ENCODE data around the gene NPAT.
"Not testable (repeated sequence)": the region's sequence is repeated elsewhere in the genome, so short reads cannot be mapped to it uniquely, and the experiment has no call there.

The NPAT gene

DNA sequence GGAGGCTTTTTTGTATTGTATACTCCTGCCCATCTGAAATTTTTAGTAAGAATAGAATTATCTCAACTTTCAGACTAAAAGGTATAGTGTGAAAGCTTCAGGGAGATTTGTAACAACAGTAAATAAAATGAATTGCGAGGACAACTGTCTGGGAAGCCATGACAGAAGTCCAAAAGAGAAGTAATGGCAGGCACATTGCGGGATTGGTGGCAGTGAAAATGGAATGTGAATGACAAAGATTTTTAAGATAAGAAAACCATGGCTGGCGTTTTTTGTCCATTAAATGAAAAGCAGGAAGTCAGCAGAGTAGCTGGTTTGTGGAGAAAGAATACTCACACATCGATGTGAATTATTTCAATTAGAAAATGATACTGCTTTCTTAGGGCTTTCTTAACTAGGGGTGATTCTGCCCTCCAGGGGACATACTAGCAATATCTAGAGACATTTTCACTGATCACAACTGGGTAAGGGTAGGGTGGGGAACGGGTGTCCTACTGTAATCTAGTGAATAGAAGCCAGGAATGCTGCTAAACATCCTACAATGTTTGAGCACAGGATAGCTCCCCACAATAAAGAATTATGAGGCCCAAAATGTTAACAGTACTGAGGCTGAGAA, 1.6 kb downstream of the NPAT start:
- DNase-seq (ENCODE audit: low spot score) (no peak), FAIRE-seq (no peak)

DNA sequence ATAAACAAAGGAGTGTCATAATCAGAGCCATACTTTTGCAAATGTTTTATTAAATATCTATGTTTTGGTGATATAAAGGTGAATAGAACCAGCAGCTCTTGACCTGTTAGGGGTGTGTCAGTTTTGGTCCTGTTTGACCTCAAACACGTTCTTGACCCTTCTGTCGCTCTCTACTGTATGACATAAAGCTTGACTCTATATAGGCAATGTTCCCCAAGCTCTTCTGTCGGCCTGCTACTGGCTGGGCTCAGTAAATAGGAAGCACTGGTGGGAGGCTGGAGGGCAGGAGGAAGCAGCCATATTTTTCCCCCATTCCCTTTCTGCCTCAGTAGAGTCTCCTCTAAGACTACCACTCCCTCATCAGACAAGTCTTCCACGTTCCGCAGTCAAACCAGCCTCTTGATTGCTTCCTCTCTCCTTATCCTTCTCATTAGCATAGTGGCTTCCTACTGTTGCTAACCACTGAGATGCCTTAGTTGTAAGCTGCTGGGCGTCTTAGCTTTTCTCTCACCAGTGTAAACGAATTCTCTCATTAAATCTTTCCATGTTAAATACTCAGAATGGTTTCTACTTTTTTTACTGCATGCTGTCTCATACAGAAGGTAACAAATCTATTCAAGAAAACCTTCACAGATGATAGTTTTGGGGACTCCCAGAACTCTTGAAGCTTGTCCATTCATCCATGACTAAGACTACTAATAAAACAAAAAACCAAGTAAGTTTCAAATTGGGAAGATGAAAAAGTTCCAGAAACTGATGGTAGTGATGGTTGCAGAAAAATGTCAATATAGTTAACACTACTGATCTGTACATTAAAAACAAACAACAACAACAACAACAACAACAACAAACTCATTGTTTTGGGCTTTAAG, 3.3 kb downstream of the NPAT start:
- FAIRE-seq (no peak), DNase-seq (ENCODE audit: low spot score) (no peak)

DNA sequence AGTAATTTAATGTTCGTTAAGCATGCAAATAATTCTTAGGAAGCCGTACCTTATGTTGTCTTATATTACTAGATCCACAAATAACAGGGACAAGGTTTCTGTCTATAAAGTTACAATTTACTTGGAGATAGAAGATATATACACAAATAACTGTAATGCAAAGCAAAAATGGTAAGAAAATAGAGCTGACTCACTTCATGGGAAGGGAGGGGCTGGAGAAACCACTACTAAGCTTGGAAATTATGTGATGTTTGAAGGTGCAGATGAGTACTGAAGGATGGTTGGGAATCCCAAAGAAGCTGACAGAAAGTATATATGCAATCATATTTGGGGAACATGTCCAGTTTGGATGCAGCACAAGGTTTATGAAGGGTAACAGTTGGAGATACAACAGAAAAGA, 4.0 kb downstream of the NPAT start:
- DNase-seq (ENCODE audit: low spot score) (no peak), FAIRE-seq (no peak)

DNA sequence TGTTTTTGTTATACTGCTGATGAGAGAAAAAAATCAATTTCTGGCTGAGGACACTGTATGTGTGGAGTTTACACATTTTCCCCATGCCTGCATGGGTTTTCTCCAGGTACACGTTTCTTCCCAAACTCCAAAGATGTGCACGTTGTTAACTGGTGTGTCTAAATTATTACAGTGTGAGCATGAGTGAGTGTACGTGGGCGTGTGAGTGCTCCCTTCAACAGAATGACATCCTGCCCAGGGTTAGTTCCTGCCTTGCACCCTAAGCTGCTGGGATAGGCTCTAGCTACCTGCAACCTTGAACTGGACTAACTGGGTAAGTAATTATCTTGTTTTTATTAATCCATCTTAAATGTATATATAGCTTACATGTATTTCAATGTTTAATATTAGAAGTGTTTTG, 5.5 kb downstream of the NPAT start:
- FAIRE-seq (no peak), DNase-seq (ENCODE audit: low spot score) (no peak)

DNA sequence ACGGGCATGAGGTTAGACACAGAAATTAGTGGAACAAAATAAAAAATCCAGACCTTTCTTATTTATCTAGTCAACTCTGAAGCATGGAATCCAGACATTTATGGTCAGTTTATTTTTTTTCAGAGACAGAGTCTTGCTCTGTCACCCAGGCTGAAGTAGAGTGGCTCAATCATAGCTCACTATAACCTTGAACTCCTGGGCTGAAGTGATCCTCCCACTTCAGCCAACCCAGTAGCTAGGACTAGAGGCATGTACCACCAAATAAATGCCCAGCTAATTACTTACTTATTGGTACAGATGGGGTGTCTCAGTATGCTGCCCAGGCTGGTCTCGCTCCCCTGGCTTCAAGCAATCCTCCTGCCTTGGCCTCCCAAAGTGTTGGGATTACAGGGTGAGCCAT, 8.7 kb downstream of the NPAT start:
- no peak for DNase-seq (ENCODE audit: low spot score)
- FAIRE-seq = no peak

DNA sequence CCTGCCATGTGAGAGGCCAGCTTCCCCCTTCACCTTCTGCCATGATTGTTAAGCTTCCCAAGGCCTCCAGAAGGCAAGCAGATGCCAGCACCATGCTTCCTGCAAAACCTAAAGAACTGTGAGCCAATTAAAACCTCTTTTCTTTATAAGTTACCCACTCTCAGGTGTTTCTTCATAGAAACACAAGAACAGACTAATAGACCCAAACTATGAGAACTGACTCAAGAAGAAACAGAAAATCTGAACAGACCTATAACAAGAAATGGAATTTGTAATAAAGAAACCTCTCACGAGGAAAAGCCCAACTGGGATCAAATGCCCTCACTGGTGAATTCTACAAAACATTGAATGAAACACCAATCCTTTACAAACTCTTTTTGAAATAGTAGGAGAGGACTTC, 12.0 kb downstream of the NPAT start:
- no peak for FAIRE-seq
- no peak for DNase-seq (ENCODE audit: low spot score)

DNA sequence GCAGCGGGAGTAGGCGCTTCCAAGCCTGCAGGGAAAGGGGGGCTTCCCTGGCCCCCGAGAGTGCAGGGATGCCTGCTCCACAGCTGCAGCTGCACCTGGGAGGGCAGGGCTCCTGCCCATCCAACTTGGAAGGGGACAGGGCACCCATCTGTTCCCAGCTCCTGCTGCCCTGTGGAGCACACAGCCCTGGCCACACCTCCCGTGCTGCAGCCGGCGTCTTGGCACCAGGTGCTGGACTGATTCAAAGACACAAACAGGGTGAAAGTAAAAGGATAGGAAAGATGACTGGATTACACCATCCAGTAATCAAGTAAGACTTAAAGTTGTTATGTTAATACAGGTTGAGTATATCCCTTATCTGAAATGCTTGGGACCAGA, 14.8 kb downstream of the NPAT start:
- no peak for DNase-seq (ENCODE audit: low spot score)
- no peak for FAIRE-seq

DNA sequence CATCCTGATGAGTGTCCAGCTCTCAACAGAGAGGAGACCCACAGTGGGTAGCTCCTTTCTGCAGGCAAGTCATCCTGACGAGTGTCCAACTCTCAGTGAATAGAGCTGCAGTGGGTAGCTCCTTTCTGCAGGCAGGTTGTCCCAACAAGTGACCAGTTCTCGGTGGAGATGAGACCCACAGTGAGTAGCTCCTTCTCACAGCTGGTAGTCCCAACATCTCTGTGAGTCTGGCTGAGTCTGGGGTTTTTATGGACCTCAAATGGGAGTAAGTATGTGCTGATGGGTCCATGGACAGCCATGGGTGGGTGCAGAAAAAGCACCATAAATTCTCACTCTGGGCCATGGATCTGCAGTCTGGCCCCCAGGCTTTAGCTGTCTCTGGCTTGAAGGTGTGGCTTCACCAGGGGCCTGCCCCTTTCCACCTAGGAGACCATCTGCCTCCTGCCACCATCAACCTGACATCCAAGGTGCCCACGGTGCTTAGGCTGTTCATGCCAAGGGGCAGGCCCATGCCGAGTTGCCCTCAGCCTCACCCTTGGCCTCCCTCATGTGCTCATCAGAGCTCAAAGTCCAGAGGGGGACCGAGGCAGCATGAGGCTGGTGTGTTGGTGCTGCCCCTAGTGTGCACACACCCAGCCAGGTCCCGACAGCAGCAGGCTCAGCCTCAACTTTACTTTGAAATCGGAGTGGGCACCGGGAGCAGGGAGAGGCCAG, 15.3 kb downstream of the NPAT start:
- no peak for DNase-seq (ENCODE audit: low spot score)
- FAIRE-seq = no peak

DNA sequence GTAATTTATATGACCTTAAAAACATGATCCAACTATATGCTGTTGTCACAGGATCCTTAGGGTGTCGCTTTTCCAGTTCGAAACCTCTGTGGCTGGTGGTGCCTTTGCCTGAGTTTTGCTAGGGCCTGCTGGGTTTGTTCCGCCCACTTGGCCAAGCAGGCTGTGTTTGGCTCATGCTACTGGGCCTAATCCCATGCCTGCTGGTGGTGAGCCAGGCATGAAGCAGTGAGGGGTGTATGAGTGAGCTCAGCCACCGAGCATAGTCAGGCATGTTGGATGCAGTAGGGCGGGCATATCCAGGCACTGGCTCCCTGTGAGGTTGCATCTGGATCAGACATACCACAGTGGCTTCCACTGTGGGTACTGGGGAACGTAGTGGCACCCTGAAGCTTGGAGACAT, 16.3 kb downstream of the NPAT start:
- FAIRE-seq (no peak), DNase-seq (ENCODE audit: low spot score) (no peak)

DNA sequence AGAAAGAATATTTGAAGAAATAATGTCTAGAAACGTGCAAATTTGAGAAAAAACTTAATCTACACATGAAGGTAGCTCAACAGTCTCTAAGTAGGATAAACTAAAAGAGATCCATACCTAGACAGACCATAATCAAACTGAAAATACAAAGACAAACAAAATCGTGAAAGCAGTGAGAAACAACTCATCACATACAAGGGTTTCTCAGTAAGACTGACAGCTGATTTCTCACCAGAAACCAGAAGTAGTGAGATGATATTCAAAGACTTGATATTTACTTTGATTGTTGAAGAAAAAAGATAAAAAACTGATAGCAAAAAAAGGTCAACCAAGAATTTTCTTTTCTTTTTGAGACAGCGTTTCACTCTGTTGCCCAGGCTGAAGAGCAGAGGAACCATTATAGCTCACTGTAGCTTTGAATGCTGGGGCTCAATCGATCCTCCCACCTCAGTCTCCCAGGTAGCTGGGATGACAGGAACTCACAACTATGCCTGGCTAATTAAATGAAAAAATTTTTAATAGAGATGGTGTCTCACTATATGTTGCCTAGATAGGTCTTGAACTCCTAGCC, 17.4 kb downstream of the NPAT start:
- no peak for FAIRE-seq
- DNase-seq (ENCODE audit: low spot score) = no peak

DNA sequence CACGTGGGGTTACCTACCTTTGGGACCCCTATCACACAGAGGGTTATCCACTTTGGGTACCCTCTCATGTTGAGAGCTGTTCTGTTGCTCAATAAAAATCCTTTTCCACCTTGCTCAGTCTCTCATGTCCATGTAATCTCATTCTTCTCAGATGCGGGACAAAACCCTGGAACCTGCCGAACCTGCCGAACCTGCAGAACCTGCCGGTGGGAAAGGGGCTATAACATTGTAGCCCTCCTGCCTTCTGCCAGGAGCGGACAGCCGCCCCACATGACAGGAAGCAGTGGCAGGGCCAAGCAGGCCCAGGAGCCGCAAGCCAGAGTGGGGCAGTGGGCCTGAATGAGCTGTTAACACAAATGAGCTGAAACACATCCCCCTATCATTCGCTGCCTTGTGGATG, 18.1 kb downstream of the NPAT start:
- no peak for FAIRE-seq

DNA sequence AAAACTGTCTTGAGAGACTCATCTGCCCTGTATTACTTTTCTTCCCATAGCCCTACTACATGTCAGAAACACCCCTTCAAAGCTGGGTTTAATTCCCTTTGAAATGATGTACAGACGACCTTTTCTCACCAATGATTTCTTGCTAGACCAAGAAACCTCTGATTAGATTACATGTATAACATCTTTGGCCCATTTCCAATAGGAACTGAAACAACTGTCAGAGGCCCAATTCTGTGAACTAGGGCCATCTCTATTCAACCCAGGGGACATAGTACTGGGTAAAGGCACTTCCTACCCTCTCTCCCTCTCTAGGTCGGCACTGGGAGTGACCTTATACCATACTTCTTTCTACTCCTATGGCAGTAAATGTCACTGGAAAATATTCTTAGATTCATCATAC, 19.4 kb downstream of the NPAT start:
- DNase-seq (ENCODE audit: low spot score) = no peak
- no peak for FAIRE-seq

More for the DNA sequence above, 18.1 kb downstream of the NPAT start:
- no peak for DNase-seq (ENCODE audit: low spot score)

DNA sequence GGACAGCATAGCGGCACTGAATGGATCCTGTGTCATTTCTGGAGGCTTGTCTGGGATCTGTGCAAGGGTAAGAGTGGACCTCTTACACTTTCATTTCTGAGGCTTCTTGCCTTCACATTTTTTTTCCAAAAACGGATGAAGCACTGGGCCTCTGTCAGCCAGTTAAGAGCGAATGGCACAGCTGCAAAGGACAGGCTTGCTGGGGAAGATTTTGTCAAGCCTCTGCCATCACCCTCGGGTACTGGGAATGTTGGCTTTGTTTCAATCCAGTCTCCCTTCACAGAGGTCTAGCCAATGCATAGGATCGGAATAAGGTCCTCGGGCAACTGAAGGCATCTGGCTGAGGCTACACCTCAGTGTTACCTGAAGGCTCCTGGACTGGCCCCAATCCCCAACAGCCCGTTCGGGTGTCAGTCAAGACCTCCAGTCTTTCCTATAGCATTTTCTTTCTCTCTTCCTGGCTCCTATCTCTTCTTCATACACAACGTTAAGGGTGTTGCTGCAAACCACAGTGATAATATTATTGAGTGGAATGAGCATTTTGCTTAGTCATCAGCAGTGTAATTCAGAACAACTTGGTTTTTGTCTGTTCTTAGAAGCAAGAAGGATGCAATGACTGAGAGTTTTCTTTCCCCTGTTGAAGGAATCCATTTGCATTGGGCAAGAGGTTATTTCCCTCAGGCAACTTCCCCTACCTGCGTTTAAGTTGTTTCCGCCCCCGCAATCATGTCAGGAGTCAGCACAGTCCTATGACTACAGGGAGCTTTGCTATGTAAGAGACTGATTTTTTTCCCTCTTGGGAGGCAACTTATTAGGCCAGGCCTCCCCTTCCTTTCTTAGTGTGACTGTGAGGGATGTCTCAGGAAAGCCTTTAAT, 22.8 kb downstream of the NPAT start:
- FAIRE-seq (no peak), DNase-seq (ENCODE audit: low spot score) (no peak)

DNA sequence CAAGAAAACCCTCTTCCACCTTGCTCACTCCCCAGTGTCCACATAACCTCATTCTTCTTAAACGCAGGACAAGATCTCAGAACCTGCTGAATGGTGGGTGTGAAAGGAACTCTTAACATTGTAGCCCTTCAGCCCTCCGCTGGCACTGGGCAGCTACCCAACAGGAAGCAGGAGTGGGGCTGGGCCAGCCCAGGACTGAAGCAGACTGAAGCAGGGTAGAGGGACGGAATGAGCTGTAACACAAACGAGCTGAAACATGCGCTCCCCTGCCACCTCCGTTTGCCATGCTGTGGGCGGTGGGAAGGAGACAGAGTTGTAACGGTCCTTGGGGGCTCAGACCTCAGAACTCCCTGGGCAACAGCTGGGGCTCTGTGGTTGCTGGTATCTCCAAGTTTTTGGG, 23.6 kb downstream of the NPAT start:
- FAIRE-seq = no peak

DNA sequence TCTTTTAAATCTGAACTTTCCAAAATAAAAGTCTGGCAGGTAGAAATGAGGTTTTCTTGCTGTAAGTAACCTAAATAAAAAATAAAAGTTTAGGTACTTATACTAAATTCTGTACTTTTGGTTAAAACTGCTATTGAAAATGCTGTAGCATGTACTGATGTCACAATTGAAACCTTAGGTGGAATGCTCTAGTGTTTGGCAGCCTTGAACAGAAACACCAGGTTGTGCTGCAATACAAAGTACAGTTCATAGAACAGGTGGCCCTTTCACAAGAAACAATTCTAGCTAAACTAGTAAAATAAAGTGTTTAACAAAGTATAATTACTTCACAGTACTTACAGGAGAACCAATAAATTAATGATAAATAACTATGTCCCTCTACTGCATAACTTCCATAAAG, 25.1 kb downstream of the NPAT start:
- DNase-seq (ENCODE audit: low spot score) (no peak), FAIRE-seq (no peak)

More for the DNA sequence above, 23.6 kb downstream of the NPAT start:
- no peak for DNase-seq (ENCODE audit: low spot score)

DNA sequence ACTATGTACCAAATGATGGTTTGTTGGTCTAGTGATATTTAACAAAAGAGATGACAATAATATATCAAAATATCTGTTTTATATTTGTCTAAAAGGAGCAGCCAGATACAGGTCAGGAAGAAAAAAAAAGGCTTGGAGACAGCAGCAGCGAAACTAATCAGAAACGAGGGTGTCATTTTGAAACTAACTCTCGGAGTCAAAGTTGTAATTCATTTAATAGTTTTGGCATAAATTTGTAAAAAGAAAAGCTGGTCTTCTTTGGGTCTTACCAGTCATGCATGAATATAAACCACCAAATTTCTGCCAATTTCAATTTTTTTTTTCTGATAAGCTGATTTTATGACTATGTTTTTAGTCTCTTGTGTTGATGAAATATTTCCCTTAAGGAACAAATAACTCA, 25.5 kb downstream of the NPAT start:
- no peak for FAIRE-seq
- DNase-seq (ENCODE audit: low spot score) = no peak

DNA sequence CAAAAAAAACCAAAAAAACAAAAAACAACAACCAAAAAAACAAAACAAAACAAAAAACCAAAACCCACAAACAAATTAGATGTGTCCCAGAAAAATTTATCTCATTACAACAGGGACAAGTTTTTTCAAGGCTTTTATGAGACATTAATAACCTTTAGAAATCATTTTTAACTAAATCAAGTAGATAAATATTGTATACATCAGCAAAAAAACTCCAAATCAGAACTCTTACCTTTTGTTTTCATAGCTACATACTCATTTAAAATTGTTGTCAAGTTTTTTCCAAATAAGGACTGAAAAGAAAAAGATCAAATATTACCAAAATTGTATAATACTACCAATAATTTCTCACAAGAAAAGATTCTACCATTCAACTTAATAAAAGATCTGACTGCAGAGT, 28.7 kb downstream of the NPAT start:
- FAIRE-seq = no peak
- DNase-seq (ENCODE audit: low spot score) = no peak

DNA sequence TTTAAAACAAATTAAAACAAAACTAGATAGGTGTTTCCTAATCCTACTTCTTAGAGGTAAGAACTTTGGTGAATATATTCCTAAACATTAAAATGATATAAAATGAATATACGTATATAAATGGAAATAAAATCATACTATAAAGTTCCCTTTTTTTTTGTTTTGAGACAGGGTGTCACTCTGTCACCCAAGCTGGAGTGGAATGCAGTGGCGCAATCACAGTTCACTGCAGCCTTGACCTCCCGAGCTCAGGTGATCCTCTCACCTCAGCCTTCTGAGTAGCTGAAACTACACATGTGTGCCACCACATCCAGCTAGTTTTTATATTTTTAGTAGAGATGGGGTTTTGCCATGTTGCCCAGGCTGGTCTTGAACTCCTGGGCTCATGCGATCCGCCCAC, 44.9 kb downstream of the NPAT start:
- DNase-seq (ENCODE audit: low spot score) (no peak), FAIRE-seq (no peak)

DNA sequence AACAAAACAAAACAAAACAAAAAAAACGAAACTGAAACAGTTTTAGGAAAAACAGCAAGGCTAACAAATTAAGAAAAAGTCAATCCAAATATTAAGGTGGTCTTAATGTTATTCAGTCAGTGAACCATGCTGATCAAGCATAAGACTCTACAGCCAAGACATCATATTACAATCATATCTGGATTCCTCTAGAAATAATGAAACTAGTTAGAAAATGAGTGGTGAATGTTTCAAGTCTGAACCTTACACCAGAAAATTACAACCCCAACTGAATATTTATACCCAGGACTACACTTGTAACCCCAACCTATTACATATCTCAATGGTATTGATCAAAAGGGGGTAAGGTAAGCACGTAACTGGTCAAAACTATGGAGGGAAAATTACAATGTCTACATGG, 52.3 kb downstream of the NPAT start:
- FAIRE-seq (no peak), DNase-seq (ENCODE audit: low spot score) (no peak)

DNA sequence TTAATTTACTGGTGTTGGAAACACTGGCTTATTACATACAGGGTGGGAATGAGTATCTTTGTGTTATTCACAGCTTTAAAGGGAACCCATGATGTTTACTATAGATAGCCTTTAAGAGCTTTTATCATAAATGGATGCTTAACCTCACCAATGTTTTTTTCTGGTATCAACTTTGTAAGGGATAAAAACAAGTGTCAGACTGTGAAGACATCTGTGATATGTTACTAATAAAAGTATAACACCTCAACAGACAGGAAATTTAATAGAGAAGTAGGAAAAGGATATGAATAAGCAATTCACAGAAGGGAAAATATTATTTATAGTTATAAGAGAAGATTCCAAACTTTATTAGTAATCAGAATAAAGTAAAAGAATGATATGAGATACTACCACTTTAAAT, 54.8 kb downstream of the NPAT start:
- FAIRE-seq (no peak), DNase-seq (ENCODE audit: low spot score) (no peak)

DNA sequence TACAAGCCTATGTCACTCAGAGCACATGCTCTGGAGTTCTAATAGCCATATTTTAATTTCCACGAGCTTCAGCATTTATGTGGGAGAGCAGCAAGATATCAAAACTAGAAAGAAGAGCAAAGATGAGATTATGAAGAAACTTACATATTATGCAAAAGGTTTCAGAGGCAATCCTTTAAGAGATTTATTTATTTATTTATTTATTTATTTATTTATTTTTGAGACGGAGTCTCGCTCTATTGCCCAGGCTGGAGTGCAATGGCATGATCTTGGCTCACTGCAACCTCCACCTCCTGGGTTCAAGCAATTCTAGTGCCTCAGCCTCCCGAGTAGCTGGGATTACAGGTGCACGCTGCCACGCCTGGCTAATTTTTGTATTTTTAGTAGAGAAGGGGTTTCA, 59.6 kb downstream of the NPAT start:
- not testable (repeated sequence) for FAIRE-seq; DNase-seq (ENCODE audit: low spot score)

Measured in urothelium cell line (cell line).